Upper lobe of left lung (tissue), 4 donors: Measurements from ENCODE around the gene GCGR.

Experiments
- CTCF ChIP-seq, 6 experiments: fragments of 450-650 bp in 4 of 6; fragments of 200-600 bp in 2 of 6; sonication (generic) in 2 of 6; IDR thresholded peaks; one replicate each; pipeline ENCODE4 v1.5.1; 2016 to 2019; ENCODE audit warnings: antibody characterized with exemption in 6 of 6
- POLR2A ChIP-seq, 4 donors: fragments of 450-650 bp; IDR thresholded peaks; one replicate each; pipeline ENCODE4 v1.5.1; 2016 to 2017; ENCODE audit warnings: antibody characterized with exemption in 4 of 4, mild to moderate bottlenecking in 2 of 4

DNA sequence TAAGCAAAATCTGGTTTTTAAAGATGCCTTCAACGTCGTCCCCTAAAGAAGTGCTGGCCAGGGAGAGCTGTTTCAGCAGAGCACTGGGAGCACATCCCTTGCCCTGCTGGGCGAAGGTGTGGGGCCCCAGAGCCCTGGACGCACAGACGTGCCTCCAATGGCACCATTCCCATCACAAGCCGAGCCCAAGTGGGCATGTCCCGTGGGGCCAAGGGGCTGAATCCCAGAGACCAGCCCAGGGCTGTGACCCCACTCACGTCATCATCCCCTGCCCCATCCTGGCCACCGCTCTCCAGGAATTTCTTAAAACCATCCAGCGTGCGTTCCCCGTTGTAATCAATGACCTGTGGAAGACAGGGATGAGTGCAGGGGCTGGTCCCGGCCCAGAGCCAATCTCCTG is 40.9 kb downstream of the GCGR start:
- TF ChIP-seq POLR2A (IDR thresholded peaks at IDR 0.05) = no peak
- TF ChIP-seq CTCF (IDR thresholded peaks at IDR 0.05) = no peak
